Liver (tissue), 9 donors: Measurements from ENCODE around the gene MTF1. TPM values are rescaled to one million over a fixed set of nuclear protein-coding genes. Genes with fewer than 3 reads are reported as not detected.

Experiments used
- DNase-seq: peaks from one replicate; pipeline ENCODE4 v3.0.0-alpha.2; 2017; ENCODE audit warnings: low spot score
- H3K27ac ChIP-seq, 2 donors: one replicate each; pipeline ENCODE4 v1.7.0; 2013; ENCODE audit warnings: inconsistent platforms in 2 of 2, low read length in 2 of 2, control low read depth in 1 of 2, low read depth in 1 of 2, mild to moderate bottlenecking in 1 of 2
- H3K27me3 ChIP-seq, 4 donors: one replicate each; pipeline versions ENCODE4 v1.6.1 to v1.7.0; 2013; ENCODE audit warnings: low read length in 3 of 4, inconsistent platforms in 1 of 4, mild to moderate bottlenecking in 1 of 4, moderate library complexity in 1 of 4; ENCODE audit not compliant: control insufficient read depth in 4 of 4, insufficient read depth in 4 of 4
- H3K36me3 ChIP-seq, 4 donors: one replicate each; pipeline versions ENCODE4 v1.6.1 to v1.7.0; 2013; ENCODE audit warnings: low read length in 3 of 4, mild to moderate bottlenecking in 3 of 4, low read depth in 1 of 4, moderate library complexity in 1 of 4; ENCODE audit not compliant: control insufficient read depth in 4 of 4, insufficient read depth in 3 of 4
- H3K4me1 ChIP-seq, 4 donors: one replicate each; pipeline versions ENCODE4 v1.6.1 to v1.7.0; 2013; ENCODE audit warnings: low read length in 3 of 4, mild to moderate bottlenecking in 3 of 4, moderate library complexity in 1 of 4; ENCODE audit not compliant: control insufficient read depth in 4 of 4, insufficient read depth in 4 of 4
- H3K4me3 ChIP-seq, 3 donors: one replicate each; pipeline versions ENCODE4 v1.6.1 to v1.7.0; 2013; ENCODE audit warnings: low read length in 3 of 3, control low read depth in 1 of 3, low read depth in 1 of 3, mild to moderate bottlenecking in 1 of 3
- H3K9ac ChIP-seq, 2 donors: one replicate each; pipeline ENCODE4 v1.7.0; 2013; ENCODE audit warnings: low read length in 2 of 2, mild to moderate bottlenecking in 2 of 2, moderate library complexity in 2 of 2, control low read depth in 1 of 2, low read depth in 1 of 2
- H3K9me3 ChIP-seq, 4 donors: one replicate each; pipeline versions ENCODE4 v1.6.1 to v1.7.0; 2013; ENCODE audit warnings: low read length in 3 of 4; ENCODE audit not compliant: control insufficient read depth in 4 of 4
- FOXA2 ChIP-seq: IDR thresholded peaks from 2 replicates; pipeline ENCODE4 v1.6.1; 2016; ENCODE audit warnings: antibody characterized with exemption
- GABPA ChIP-seq, 2 donors: IDR thresholded peaks in 1 of 2; conservative IDR thresholded peaks in 1 of 2; 2 replicates each; pipeline ENCODE4 v1.6.1; 2016; ENCODE audit warnings: antibody characterized with exemption in 2 of 2, mild to moderate bottlenecking in 1 of 2, moderate library complexity in 1 of 2
- HNF4A ChIP-seq, 2 donors: conservative IDR thresholded peaks; 2 replicates each; pipeline ENCODE4 v1.6.1; 2016; ENCODE audit warnings: antibody characterized with exemption in 2 of 2, mild to moderate bottlenecking in 2 of 2
- HNF4G ChIP-seq: IDR thresholded peaks from 2 replicates; pipeline ENCODE4 v1.6.1; 2016; ENCODE audit warnings: antibody characterized with exemption
- NR2F2 ChIP-seq: IDR thresholded peaks from 2 replicates; pipeline ENCODE4 v1.6.1; 2016; ENCODE audit warnings: antibody characterized with exemption
- REST ChIP-seq: IDR thresholded peaks from 2 replicates; pipeline ENCODE4 v1.6.1; 2016; ENCODE audit warnings: antibody characterized with exemption, mild to moderate bottlenecking
- RXRA ChIP-seq, 2 donors: IDR thresholded peaks; 2 replicates each; pipeline ENCODE4 v1.6.1; 2017 to 2018; ENCODE audit warnings: antibody characterized with exemption in 2 of 2, mild to moderate bottlenecking in 1 of 2
- SP1 ChIP-seq: IDR thresholded peaks from 2 replicates; pipeline ENCODE4 v1.6.1; 2018; ENCODE audit warnings: antibody characterized with exemption, mild to moderate bottlenecking
- TAF1 ChIP-seq: conservative IDR thresholded peaks from 2 replicates; pipeline ENCODE4 v1.6.1; 2016; ENCODE audit warnings: antibody characterized with exemption, mild to moderate bottlenecking
- YY1 ChIP-seq: IDR thresholded peaks from 2 replicates; pipeline ENCODE4 v1.6.1; 2016; ENCODE audit warnings: antibody characterized with exemption, mild to moderate bottlenecking
- ZBTB33 ChIP-seq: IDR thresholded peaks from 2 replicates; pipeline ENCODE4 v1.6.1; 2016; ENCODE audit warnings: antibody characterized with exemption
- WGBS: extraction: QIAGEN DNeasy Blood & Tissue Kit; methylation state at CpG from one replicate; pipeline ENCODE4 v1.1.7; 2013; 5-methylcytosine and 5-hydroxymethylcytosine counted together
- polyA plus RNA-seq, 2 donors: library from polyadenylated mRNA; stranded (reverse) in 1 of 2; unstranded in 1 of 2; fragments of 200-250 nt in 1 of 2; fragments of >200 nt in 1 of 2; fragmentation: Nextera tagmentation in 1 of 2; extraction: Ambion mirVana in 1 of 2; gene quantifications; one replicate each; pipeline versions ENCODE4 v1.2.1 to v1.2.3, GENCODE V29; 2013 to 2015
- total RNA-seq, 2 donors: library from RNA; depleted of rRNA; stranded (reverse); fragments of >200 nt; gene quantifications; one replicate each; pipeline ENCODE4 v1.2.3, GENCODE V29; 2014
- donor health status: healthy.
- donor health status: healthy.
- donor health status: healthy.
- donor health status: healthy.
- donor health status: healthy.

MTF1 gene
- total and polyA plus RNA-seq, 4 donors: 2.3 to 3.3 (median 3.0) TPM

GRCh38 chr1:37866491-37866890 lies 7.1 kb upstream of the MTF1 start:
- 96% methylated on average over 1 of the region's 1 CpG for WGBS
- Histone ChIP-seq H3K36me3 (peaks cover 8 to 68% (median 47%) of the 10 kb centered on the region in 4 donors), H3K27me3 (no peaks in the 10 kb centered on the region), H3K9ac (no peak overlapping the region), H3K4me1 (no peaks in the 10 kb centered on the region), H3K27ac (no peak overlapping the region), H3K4me3 (no peak overlapping the region), H3K9me3 (no peaks in the 10 kb centered on the region)
- TF ChIP-seq YY1: no peak
- DNase-seq: no peak

GRCh38 chr1:37865348-37866120 lies 6.1 kb upstream of the MTF1 start:
- no peak for DNase-seq
- peaks cover 6 to 70% (median 47%) of the 10 kb centered on the region in 4 donors for H3K36me3 ChIP-seq

More at GRCh38 chr1:37865348-37866120, 6.1 kb upstream of the MTF1 start:
- Histone ChIP-seq H3K27me3 (no peaks in the 10 kb centered on the region), H3K4me3 (no peak overlapping the region), H3K27ac (no peak overlapping the region), H3K4me1 (no peaks in the 10 kb centered on the region), H3K9ac (no peak overlapping the region), H3K9me3 (no peaks in the 10 kb centered on the region)
- 93% methylated on average over 6 of the region's 6 CpGs for WGBS
- TF ChIP-seq GABPA (IDR thresholded peaks at IDR 0.05 in 1 of 2, conservative IDR thresholded peaks at IDR 0.05 in 1 of 2) (no peak), NR2F2 (no peak), RXRA (IDR thresholded peaks at IDR 0.05) (no peak), REST (no peak), HNF4A (conservative IDR thresholded peaks at IDR 0.05) (no peak), FOXA2 (no peak), SP1 (no peak), TAF1 (no peak), HNF4G (no peak), ZBTB33 (no peak), YY1 (no peak)
